AG09319 (cell line): ENCODE measurements around the gene SORCS1.

Experiments
- DNase-seq: peaks from one replicate; pipeline ENCODE4 v3.0.0-alpha.2; 2010; ENCODE audit warnings: low read depth; ENCODE audit errors: extremely low read depth
- TF ChIP-seq, protein P1 (sequence below): IDR thresholded peaks from 2 replicates; pipeline ENCODE4 v1.5.1; 2011; ENCODE audit warnings: low read depth, mild to moderate bottlenecking, inconsistent platforms, low read length, moderate library complexity

SORCS1 gene

GRCh38 chr10:106816318-106817085 lies 348.0 kb downstream of the SORCS1 start:
- TF ChIP-seq, protein P1, sequence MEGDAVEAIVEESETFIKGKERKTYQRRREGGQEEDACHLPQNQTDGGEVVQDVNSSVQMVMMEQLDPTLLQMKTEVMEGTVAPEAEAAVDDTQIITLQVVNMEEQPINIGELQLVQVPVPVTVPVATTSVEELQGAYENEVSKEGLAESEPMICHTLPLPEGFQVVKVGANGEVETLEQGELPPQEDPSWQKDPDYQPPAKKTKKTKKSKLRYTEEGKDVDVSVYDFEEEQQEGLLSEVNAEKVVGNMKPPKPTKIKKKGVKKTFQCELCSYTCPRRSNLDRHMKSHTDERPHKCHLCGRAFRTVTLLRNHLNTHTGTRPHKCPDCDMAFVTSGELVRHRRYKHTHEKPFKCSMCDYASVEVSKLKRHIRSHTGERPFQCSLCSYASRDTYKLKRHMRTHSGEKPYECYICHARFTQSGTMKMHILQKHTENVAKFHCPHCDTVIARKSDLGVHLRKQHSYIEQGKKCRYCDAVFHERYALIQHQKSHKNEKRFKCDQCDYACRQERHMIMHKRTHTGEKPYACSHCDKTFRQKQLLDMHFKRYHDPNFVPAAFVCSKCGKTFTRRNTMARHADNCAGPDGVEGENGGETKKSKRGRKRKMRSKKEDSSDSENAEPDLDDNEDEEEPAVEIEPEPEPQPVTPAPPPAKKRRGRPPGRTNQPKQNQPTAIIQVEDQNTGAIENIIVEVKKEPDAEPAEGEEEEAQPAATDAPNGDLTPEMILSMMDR = no peak
- DNase-seq = no peak

DNA sequence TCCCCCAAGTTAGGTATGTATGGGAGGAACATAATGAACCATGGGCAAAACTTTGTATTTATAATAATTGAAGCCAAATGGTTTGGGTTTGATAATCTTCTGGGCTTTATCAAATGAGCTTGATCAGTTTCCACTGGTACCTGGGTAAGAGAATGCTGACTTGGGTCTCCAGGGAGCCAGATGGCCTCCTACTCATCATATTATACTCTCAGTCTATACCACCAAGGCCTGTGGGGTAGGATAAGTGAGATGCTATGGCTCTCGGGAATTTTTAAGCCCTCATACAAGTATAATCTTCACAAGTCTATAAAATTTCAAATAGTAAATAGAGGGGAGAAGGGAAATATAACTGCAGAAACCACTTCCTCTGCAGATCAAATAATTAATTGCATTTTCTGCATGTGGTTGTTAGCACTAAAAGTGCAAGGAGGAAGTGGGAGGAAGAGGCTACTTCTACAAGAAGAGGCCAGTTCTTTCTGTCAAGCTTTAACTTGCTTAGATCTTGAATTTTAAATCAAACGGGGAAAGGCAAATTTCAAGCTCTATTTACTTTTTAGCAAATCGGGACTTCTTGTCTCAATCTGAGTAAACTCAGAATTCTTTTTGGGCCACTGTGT lies 349.0 kb downstream of the SORCS1 start:
- no peak for DNase-seq
- TF ChIP-seq, protein P1 = no peak

GRCh38 chr10:106804992-106805582 lies 359.4 kb downstream of the SORCS1 start:
- TF ChIP-seq, protein P1 = no peak
- DNase-seq = no peak

DNA sequence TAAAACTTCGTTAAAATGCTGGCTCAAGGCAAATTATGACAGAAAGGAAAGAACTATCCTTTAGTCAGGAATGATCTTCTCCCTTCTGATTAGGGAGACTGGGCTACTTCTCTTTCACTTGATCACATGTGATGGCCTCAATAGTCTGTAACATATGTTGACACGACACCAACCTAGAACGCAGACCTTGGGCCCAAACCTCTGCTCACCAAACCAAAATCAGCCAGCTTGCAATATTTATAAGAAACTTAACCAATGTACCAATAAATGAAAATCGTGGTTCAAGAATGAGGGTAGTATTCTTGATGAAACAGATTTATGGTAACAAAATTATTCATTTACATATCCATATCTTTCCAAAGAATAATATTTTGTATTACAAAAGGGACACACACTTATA lies 361.6 kb downstream of the SORCS1 start:
- TF ChIP-seq, protein P1 = no peak
- no peak for DNase-seq

DNA sequence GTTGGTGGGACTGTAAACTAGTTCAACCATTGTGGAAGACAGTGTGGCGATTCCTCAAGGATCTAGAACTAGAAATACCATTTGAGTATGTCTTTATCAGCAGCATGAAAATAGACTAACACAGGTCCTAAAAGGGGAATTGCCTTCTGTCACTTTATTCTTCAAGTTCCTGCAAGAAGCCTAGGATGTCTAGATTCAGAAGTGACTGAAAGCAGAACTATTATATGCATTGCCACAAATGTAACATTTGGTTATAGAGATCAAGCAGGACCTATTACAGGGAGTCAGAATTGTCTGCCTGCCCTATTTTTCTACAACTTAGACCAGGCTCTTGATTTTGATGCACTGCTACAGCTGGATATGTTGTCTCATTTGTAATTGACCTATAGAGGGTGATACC lies 364.7 kb downstream of the SORCS1 start:
- TF ChIP-seq, protein P1 = no peak
- no peak for DNase-seq

- TF ChIP-seq, protein P1 = no peak
These were observed 368.9 kb downstream of the SORCS1 start for GRCh38 chr10:106795619-106796018.

DNA sequence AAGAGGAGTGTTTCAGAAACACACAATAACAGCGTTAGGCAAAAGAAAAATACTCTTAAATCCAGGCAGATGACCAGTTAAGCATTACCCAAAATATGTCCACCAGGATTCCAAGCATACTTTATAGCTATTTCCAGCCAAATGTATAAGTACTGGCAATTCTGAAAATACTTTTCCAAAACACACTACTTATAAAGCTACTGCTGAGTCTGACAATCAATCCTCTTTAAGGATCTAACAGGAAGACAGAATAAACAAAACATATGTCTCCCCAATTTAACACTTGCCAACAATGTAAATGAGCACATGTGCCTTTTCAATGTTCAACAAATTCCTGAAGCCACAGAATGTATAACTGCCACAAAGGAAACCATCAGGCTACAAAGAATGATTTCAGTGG lies 370.9 kb downstream of the SORCS1 start:
- no peak for DNase-seq
- TF ChIP-seq, protein P1 = no peak

More at GRCh38 chr10:106795619-106796018, 368.9 kb downstream of the SORCS1 start:
- DNase-seq = no peak
